ENCODE results near the gene TMPRSS7. TPM values are rescaled to one million over a fixed set of nuclear protein-coding genes. Genes with fewer than 3 reads are reported as not detected.

TMPRSS7 gene
- polyA plus RNA-seq, 1 donor from 2014 or later = 0.52 TPM

GRCh38 chr3:112001526-112001925, 33.0 kb upstream of the TMPRSS7 start:
- peak overlapping the region; percentile 99 for H3K9ac ChIP-seq (ENCODE audit: low read length)
- peak overlapping the region; percentile 98 for H3K27ac ChIP-seq (ENCODE audit: low read length)
- peak overlapping the region; percentile 88 for H3K4me3 ChIP-seq (ENCODE audit: low read length)
- H2AFZ ChIP-seq (ENCODE audit: low read depth, low read length) = peak overlapping the region; percentile 49
- peaks cover 18% of the 10 kb centered on the region for H3K36me3 ChIP-seq (ENCODE audit: insufficient read depth, low read length)
- peaks cover 73% of the 10 kb centered on the region for H3K79me2 ChIP-seq (replicated peaks; ENCODE audit: insufficient read depth, low read length)
- H3F3A ChIP-seq (ENCODE audit: insufficient read depth, low read length, poor library complexity, severe bottlenecking) = no peaks in the 10 kb centered on the region
- H3K27me3 ChIP-seq (ENCODE audit: insufficient read depth, low read depth, low read length) = no peaks in the 10 kb centered on the region
- H3K9me3 ChIP-seq (ENCODE audit: low read length) = no peaks in the 10 kb centered on the region
- H3K9me2 ChIP-seq (ENCODE audit: insufficient read depth, low read length) = no peaks in the 10 kb centered on the region
- TF ChIP-seq SMC3 (conservative IDR thresholded peaks at IDR 0.05; ENCODE audit: poor library complexity) (no peak), POLR2AphosphoS5 (IDR thresholded peaks at IDR 0.05) (no peak), EP300 (conservative IDR thresholded peaks at IDR 0.05; ENCODE audit: poor library complexity, severe bottlenecking) (no peak), MXI1 (conservative IDR thresholded peaks at IDR 0.05; ENCODE audit: poor library complexity, severe bottlenecking) (no peak)
- peak overlapping the region; percentile 99 for H3K4me2 ChIP-seq (ENCODE audit: low read length)
- H4K20me1 ChIP-seq (ENCODE audit: insufficient read depth) = no peaks in the 10 kb centered on the region

GRCh38 chr3:112002096-112002971, 32.2 kb upstream of the TMPRSS7 start:
- Histone ChIP-seq H3K9me3 (ENCODE audit: low read length) (no peaks in the 10 kb centered on the region), H3K79me2 (replicated peaks; ENCODE audit: insufficient read depth, low read length) (peaks cover 73% of the 10 kb centered on the region), H3K36me3 (ENCODE audit: insufficient read depth, low read length) (peaks cover 18% of the 10 kb centered on the region), H3K27me3 (ENCODE audit: insufficient read depth, low read depth, low read length) (no peaks in the 10 kb centered on the region), H3K4me3 (ENCODE audit: low read length) (peak overlapping the region; percentile 88), H3K4me2 (ENCODE audit: low read length) (peak overlapping the region; percentile 99), H3F3A (ENCODE audit: insufficient read depth, low read length, poor library complexity, severe bottlenecking) (no peaks in the 10 kb centered on the region), H3K9me2 (ENCODE audit: insufficient read depth, low read length) (no peaks in the 10 kb centered on the region), H3K9ac (ENCODE audit: low read length) (peak overlapping the region; percentile 99), H2AFZ (ENCODE audit: low read depth, low read length) (no peak overlapping the region), H3K27ac (ENCODE audit: low read length) (peak overlapping the region; percentile 98), H4K20me1 (ENCODE audit: insufficient read depth) (no peaks in the 10 kb centered on the region)
- no peak for TF ChIP-seq EZH2 (IDR thresholded peaks at IDR 0.05; ENCODE audit: borderline replicate concordance, insufficient read depth, low read length, poor library complexity, severe bottlenecking)
- TF ChIP-seq CTCF (IDR thresholded peaks at IDR 0.05; ENCODE audit: poor library complexity, severe bottlenecking) = no peak
- no peak for TF ChIP-seq RAD21 (conservative IDR thresholded peaks at IDR 0.05)
- no peak for TF ChIP-seq EP300 (conservative IDR thresholded peaks at IDR 0.05; ENCODE audit: poor library complexity, severe bottlenecking)
- no peak for TF ChIP-seq REST (IDR thresholded peaks at IDR 0.05; ENCODE audit: borderline replicate concordance)
